Astrocyte of the cerebellum (primary cell): ENCODE results near the gene SPATA46.
"Not testable (repeated sequence)": the region's sequence is repeated elsewhere in the genome, so short reads cannot be mapped to it uniquely, and the experiment has no call there.

ENCODE experiments used
- DNase-seq: peaks from one replicate; pipeline ENCODE4 v3.0.0-alpha.2; 2011; ENCODE audit warnings: low read depth
- H3K4me3 ChIP-seq: 2 replicates; pipeline ENCODE4 v1.5.1; 2011; ENCODE audit warnings: mild to moderate bottlenecking, low read depth, low read length, moderate library complexity
- CTCF ChIP-seq: IDR thresholded peaks from 2 replicates; pipeline ENCODE4 v1.5.1; 2012; ENCODE audit warnings: low read length, low read depth, moderate library complexity, mild to moderate bottlenecking; ENCODE audit errors: missing control alignments
- in situ Hi-C: cut with HindIII; loops from 2 replicates; pipeline ENCODE4 v1.10.0; 2017; ENCODE audit warnings: low sequenced_read_pairs

Gene SPATA46, protein sequence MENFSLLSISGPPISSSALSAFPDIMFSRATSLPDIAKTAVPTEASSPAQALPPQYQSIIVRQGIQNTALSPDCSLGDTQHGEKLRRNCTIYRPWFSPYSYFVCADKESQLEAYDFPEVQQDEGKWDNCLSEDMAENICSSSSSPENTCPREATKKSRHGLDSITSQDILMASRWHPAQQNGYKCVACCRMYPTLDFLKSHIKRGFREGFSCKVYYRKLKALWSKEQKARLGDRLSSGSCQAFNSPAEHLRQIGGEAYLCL

GRCh38 chr1:162376691-162377090 lies at the start of gene SPATA46:
Gene SPATA46, minus strand, starts transcription at chr1:162376854. Its CDS starts 64 bp downstream, at chr1:162376790.
- H3K4me3 ChIP-seq = no peak within 1 kb of the TSS
- in situ Hi-C loops = no loop called here
- DNase-seq = no peak
- TF ChIP-seq CTCF = no peak

GRCh38 chr1:162422662-162423375 lies 46.2 kb upstream of the SPATA46 start:
- DNase-seq = no peak
- in situ Hi-C loops = no loop called here
- no peak for TF ChIP-seq CTCF
- no peak overlapping the region for H3K4me3 ChIP-seq

- DNase-seq = no peak
- in situ Hi-C loops = no loop called here
- H3K4me3 ChIP-seq = no peak overlapping the region
- no peak for TF ChIP-seq CTCF
Measured at GRCh38 chr1:162421258-162422164, 44.9 kb upstream of the SPATA46 start.

DNA sequence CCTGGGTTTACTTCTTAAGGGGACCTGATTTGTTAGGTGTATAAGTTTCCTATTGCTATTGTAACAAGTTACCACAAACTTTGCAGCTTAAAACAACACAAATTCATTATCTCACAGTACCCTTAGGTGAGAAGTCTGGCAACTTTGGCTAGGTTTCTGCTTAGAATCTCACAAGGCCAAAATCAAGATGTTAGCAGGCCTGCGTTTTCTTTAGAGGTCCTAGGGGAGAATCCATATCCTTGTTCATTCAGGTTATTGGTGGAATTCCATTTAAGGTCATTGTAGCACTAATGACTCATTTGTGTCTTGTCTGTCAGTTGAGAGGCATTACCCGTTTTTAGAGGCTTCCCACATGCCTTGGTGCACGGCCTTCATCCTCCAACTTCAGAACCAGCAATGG lies 43.5 kb upstream of the SPATA46 start:
- in situ Hi-C loops = no loop called here
- DNase-seq = no peak
- TF ChIP-seq CTCF = no peak
- no peak overlapping the region for H3K4me3 ChIP-seq

DNA sequence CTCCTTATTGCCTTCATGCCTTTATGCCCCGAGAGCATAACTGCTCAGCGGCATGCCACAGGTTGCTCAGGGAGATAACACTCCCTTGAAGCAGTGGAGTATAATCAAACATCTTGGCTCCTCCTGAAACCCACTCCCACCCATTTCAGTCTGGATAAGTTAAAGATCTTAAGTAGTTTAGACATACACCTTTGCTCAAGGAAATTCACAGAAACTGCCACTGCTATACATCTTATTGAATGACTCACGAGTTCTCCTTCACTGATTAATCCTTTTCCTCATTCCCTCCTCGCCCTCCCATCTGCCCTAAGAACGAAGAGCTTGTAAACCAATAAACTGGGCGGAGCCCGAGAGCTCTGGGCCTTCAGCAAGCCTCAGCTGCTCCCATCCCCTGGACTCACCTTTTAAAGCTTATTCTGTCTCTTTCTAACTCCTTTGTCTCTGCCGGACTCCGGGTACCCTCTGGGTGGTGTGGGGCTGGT lies 42.8 kb upstream of the SPATA46 start:
- H3K4me3 ChIP-seq, in situ Hi-C loops, DNase-seq: not testable (repeated sequence)

- in situ Hi-C loops, DNase-seq: not testable (repeated sequence)
Measured at GRCh38 chr1:162418584-162418983, 41.9 kb upstream of the SPATA46 start.

DNA sequence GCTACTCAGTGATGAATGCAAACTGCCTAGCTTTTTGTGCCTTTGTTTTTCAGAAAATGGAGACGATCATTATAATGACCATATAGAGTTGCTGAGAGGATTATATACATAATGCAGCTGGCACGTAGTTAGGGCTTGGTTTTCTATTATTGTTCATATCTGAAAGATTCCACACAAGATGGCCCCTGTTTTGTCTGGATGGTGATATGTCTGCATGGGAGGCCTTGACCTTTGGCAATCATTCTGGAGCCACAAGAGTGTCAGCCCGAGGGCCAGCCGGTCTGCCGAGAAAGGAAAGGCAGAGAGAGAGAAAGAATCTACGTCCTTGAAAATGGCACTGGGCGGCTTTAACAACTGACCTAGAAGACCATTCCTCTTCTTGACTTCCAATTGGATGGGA lies 41.0 kb upstream of the SPATA46 start:
- DNase-seq = no peak
- in situ Hi-C loops = no loop called here
- no peak for TF ChIP-seq CTCF
- H3K4me3 ChIP-seq = no peak overlapping the region

More at GRCh38 chr1:162418584-162418983, 41.9 kb upstream of the SPATA46 start:
- not testable (repeated sequence) for H3K4me3 ChIP-seq
